ENCODE data around the gene CRACDL. TPM values are rescaled to one million over a fixed set of nuclear protein-coding genes. Genes with fewer than 3 reads are reported as not detected.

The CRACDL gene
- total RNA-seq, 3 donors from 2014 or later (not counting 1 experiment from before 2014, with no cell fraction given): 0.09 to 0.40 (median 0.11) TPM

GRCh38 chr2:98809116-98809515 is 126.9 kb downstream of the CRACDL start:
- no peaks in the 10 kb centered on the region for H3K36me3 Mint-ChIP-seq
- no peak for TF ChIP-seq CTCF (IDR thresholded peaks at IDR 0.05)
- peaks cover 6 to 8% of the 10 kb centered on the region in 2 donors for H3K4me1 Mint-ChIP-seq
- Histone ChIP-seq H3K36me3 (ENCODE audit: control insufficient read depth, insufficient read depth, low read length) (no peaks in the 10 kb centered on the region), H3K4me1 (ENCODE audit: control insufficient read depth, insufficient read depth, low read length) (peaks cover 3% of the 10 kb centered on the region), H3K4me3 (ENCODE audit: low read length) (no peak overlapping the region), H3K27me3 (ENCODE audit: control insufficient read depth, insufficient read depth, low read length) (no peaks in the 10 kb centered on the region), H3K27ac (ENCODE audit: low read length) (no peak overlapping the region), H3K9me3 (ENCODE audit: control insufficient read depth, insufficient read depth, low read length) (no peaks in the 10 kb centered on the region)
- no peak overlapping the region for H3K4me3 Mint-ChIP-seq
- H3K27ac Mint-ChIP-seq: no peak overlapping the region
- intact Hi-C loops (cut with micrococcal nuclease): no loop called here
- DNase-seq (no peak), ATAC-seq (no peak)
- no peaks in the 10 kb centered on the region for H3K9me3 Mint-ChIP-seq
- 94% methylated on average over 4 of the region's 4 CpGs for whole genome bisulfite sequencing (ENCODE audit: insufficient coverage)
- peaks cover 7 to 17% of the 10 kb centered on the region in 2 donors for H3K27me3 Mint-ChIP-seq (ENCODE audit: low read depth in 2 of 2)

GRCh38 chr2:98808546-98808945 is 127.5 kb downstream of the CRACDL start:
- Mint-ChIP-seq H3K27ac (no peak overlapping the region), H3K27me3 (ENCODE audit: low read depth in 2 of 2) (peaks cover 7 to 13% of the 10 kb centered on the region in 2 donors), H3K9me3 (no peaks in the 10 kb centered on the region), H3K36me3 (no peaks in the 10 kb centered on the region), H3K4me1 (peaks cover 6 to 8% of the 10 kb centered on the region in 2 donors), H3K4me3 (no peak overlapping the region)
- Histone ChIP-seq H3K36me3 (ENCODE audit: control insufficient read depth, insufficient read depth, low read length) (no peaks in the 10 kb centered on the region), H3K27ac (ENCODE audit: low read length) (no peak overlapping the region), H3K4me1 (ENCODE audit: control insufficient read depth, insufficient read depth, low read length) (peaks cover 3% of the 10 kb centered on the region), H3K9me3 (ENCODE audit: control insufficient read depth, insufficient read depth, low read length) (no peaks in the 10 kb centered on the region), H3K27me3 (ENCODE audit: control insufficient read depth, insufficient read depth, low read length) (no peaks in the 10 kb centered on the region), H3K4me3 (ENCODE audit: low read length) (no peak overlapping the region)
- WGBS (ENCODE audit: insufficient coverage): 96% methylated on average over 3 of the region's 3 CpGs
- no peak for ATAC-seq
- no peak for TF ChIP-seq CTCF (IDR thresholded peaks at IDR 0.05)
- no peak for DNase-seq
- intact Hi-C loops (cut with micrococcal nuclease): no loop called here

- H3K9me3 ChIP-seq (ENCODE audit: control insufficient read depth, insufficient read depth, low read length): no peaks in the 10 kb centered on the region
- H3K27ac ChIP-seq (ENCODE audit: low read length): no peak overlapping the region
- no peak overlapping the region for H3K4me3 Mint-ChIP-seq
- no peaks in the 10 kb centered on the region for H3K9me3 Mint-ChIP-seq
- no peaks in the 10 kb centered on the region for H3K27me3 ChIP-seq (ENCODE audit: control insufficient read depth, insufficient read depth, low read length)
- H3K4me1 Mint-ChIP-seq: peaks cover 6 to 8% of the 10 kb centered on the region in 2 donors
- peaks cover 3% of the 10 kb centered on the region for H3K4me1 ChIP-seq (ENCODE audit: control insufficient read depth, insufficient read depth, low read length)
- TF ChIP-seq CTCF (IDR thresholded peaks at IDR 0.05): no peak
- no peaks in the 10 kb centered on the region for H3K36me3 Mint-ChIP-seq
- ATAC-seq: no peak
- H3K36me3 ChIP-seq (ENCODE audit: control insufficient read depth, insufficient read depth, low read length): no peaks in the 10 kb centered on the region
- peaks cover 7 to 13% of the 10 kb centered on the region in 2 donors for H3K27me3 Mint-ChIP-seq (ENCODE audit: low read depth in 2 of 2)
- intact Hi-C loops (cut with micrococcal nuclease): no loop called here
- no peak overlapping the region for H3K27ac Mint-ChIP-seq
- WGBS (ENCODE audit: insufficient coverage): 93% methylated on average over 9 of the region's 9 CpGs
- DNase-seq: no peak
- H3K4me3 ChIP-seq (ENCODE audit: low read length): no peak overlapping the region
These were observed 128.1 kb downstream of the CRACDL start for GRCh38 chr2:98807929-98808328.

- intact Hi-C loops (cut with micrococcal nuclease): no loop called here
- Mint-ChIP-seq H3K27me3 (ENCODE audit: low read depth in 2 of 2) (peaks cover 7 to 13% of the 10 kb centered on the region in 2 donors), H3K4me1 (peaks cover 6 to 8% of the 10 kb centered on the region in 2 donors), H3K4me3 (no peak overlapping the region), H3K36me3 (no peaks in the 10 kb centered on the region), H3K27ac (no peak overlapping the region), H3K9me3 (no peaks in the 10 kb centered on the region)
- peaks cover 3% of the 10 kb centered on the region for H3K4me1 ChIP-seq (ENCODE audit: control insufficient read depth, insufficient read depth, low read length)
- H3K9me3 ChIP-seq (ENCODE audit: control insufficient read depth, insufficient read depth, low read length): no peaks in the 10 kb centered on the region
- ATAC-seq: peak; percentile 30 to 36 (median 35)
- no peak overlapping the region for H3K27ac ChIP-seq (ENCODE audit: low read length)
- TF ChIP-seq CTCF (IDR thresholded peaks at IDR 0.05): no peak
- H3K36me3 ChIP-seq (ENCODE audit: control insufficient read depth, insufficient read depth, low read length): no peaks in the 10 kb centered on the region
- no peak overlapping the region for H3K4me3 ChIP-seq (ENCODE audit: low read length)
- peak in 1 of 2 donors; percentile 32 for DNase-seq
- H3K27me3 ChIP-seq (ENCODE audit: control insufficient read depth, insufficient read depth, low read length): no peaks in the 10 kb centered on the region
- 64% methylated on average over 3 of the region's 3 CpGs for WGBS (ENCODE audit: insufficient coverage)
These were observed 128.8 kb downstream of the CRACDL start for GRCh38 chr2:98807221-98807620.

Data from natural killer cell (primary cell).